Activated naive CD4-positive, alpha-beta T cell treated with anti-CD3 and anti-CD28 coated beads for 36 hours (primary cell): ENCODE data around the gene C1orf116. TPM values are rescaled to one million over a fixed set of nuclear protein-coding genes. Genes with fewer than 3 reads are reported as not detected.

Experiments
- CTCF ChIA-PET: fragments of 350-600 bp; sonication (Branson Sonifier 250); formaldehyde crosslinking; loops from one replicate; lab custom pipeline; 2021; ENCODE audit warnings: antibody characterized with exemption; lab: Charles Lee
- DNase-seq: peaks from one replicate; pipeline ENCODE4 v3.0.0-alpha.2; 2020
- H3K27ac Mint-ChIP-seq: one replicate; pipeline ENCODE4 v1.8.0; 2021; ENCODE audit warnings: mild to moderate bottlenecking, mixed read lengths
- H3K27me3 Mint-ChIP-seq: one replicate; pipeline ENCODE4 v1.8.0; 2021; ENCODE audit warnings: low read depth, mixed read lengths
- H3K36me3 Mint-ChIP-seq: one replicate; pipeline ENCODE4 v1.8.0; 2021; ENCODE audit warnings: low read depth, mixed read lengths
- H3K4me1 Mint-ChIP-seq: one replicate; pipeline ENCODE4 v1.8.0; 2021; ENCODE audit warnings: low read depth, mixed read lengths
- H3K4me3 Mint-ChIP-seq: one replicate; pipeline ENCODE4 v1.8.0; 2021; ENCODE audit warnings: mild to moderate bottlenecking, moderate library complexity, mixed read lengths
- H3K9me3 Mint-ChIP-seq: one replicate; pipeline ENCODE4 v1.8.0; 2021; ENCODE audit warnings: mixed read lengths
- intact Hi-C: fragments of 100-400 bp; cut with micrococcal nuclease; formaldehyde crosslinking; loops from one replicate; pipeline ENCODE4 v1.15.1; 2023
- total RNA-seq, 2 experiments: library from RNA; stranded (reverse); gene quantifications; one replicate each; pipeline ENCODE4 v1.2.3, GENCODE V29; 2021

C1orf116 gene
- not detected for total RNA-seq

GRCh38 chr1:207032528-207033017, at the start of gene C1orf116:
C1orf116 (minus strand) TSS chr1:207032756; CDS start chr1:207027598, 5,158 bp downstream.
- CTCF ChIA-PET = interaction anchor here (1.1 to 1.4 kb wide), 3 partner anchors 10 to 27 kb away, joined by 3 to 5 read pairs (median 4); no protein-coding TSS in a partner anchor
- no peak within 1 kb of the TSS for H3K4me3 Mint-ChIP-seq
- H3K27me3 Mint-ChIP-seq = peaks cover 24% of the 10 kb centered on the region
- no peak for DNase-seq
- H3K4me1 Mint-ChIP-seq = no peaks in the 10 kb centered on the region
- H3K9me3 Mint-ChIP-seq = no peaks in the 10 kb centered on the region
- intact Hi-C loops = no loop called here
- no peak within 1 kb of the TSS for H3K27ac Mint-ChIP-seq
- H3K36me3 Mint-ChIP-seq = no peaks in the 10 kb centered on the region

- H3K27me3 Mint-ChIP-seq = no peaks in the 10 kb centered on the region
These were observed 49.2 kb upstream of the C1orf116 start for GRCh38 chr1:207081806-207082205.

GRCh38 chr1:207081088-207081487, 48.5 kb upstream of the C1orf116 start:
- H3K27ac Mint-ChIP-seq = no peak overlapping the region
- intact Hi-C loops = loop anchor here (5.0 kb wide), 1 partner anchor 101 kb away; no protein-coding TSS in a partner anchor
- no peaks in the 10 kb centered on the region for H3K27me3 Mint-ChIP-seq
- H3K36me3 Mint-ChIP-seq = no peaks in the 10 kb centered on the region
- no peak overlapping the region for H3K4me3 Mint-ChIP-seq
- peaks cover 8% of the 10 kb centered on the region for H3K4me1 Mint-ChIP-seq
- no peaks in the 10 kb centered on the region for H3K9me3 Mint-ChIP-seq
- CTCF ChIA-PET = interaction anchor here (0.6 to 8.4 kb wide), 5 partner anchors 10 to 419 kb away, joined by 3 to 70 read pairs (median 3); partner anchors contain the start of gene PFKFB2
- no peak for DNase-seq

More at GRCh38 chr1:207081806-207082205, 49.2 kb upstream of the C1orf116 start:
- intact Hi-C loops = loop anchor here (5.0 kb wide), 1 partner anchor 100 kb away; no protein-coding TSS in a partner anchor
- H3K27ac Mint-ChIP-seq = no peak overlapping the region
- peaks cover 8% of the 10 kb centered on the region for H3K4me1 Mint-ChIP-seq
- H3K4me3 Mint-ChIP-seq = no peak overlapping the region
- no peaks in the 10 kb centered on the region for H3K9me3 Mint-ChIP-seq
- no peaks in the 10 kb centered on the region for H3K36me3 Mint-ChIP-seq
- DNase-seq = no peak
- CTCF ChIA-PET = interaction anchor here (1.3 to 8.4 kb wide), 2 partner anchors 320 to 324 kb away, joined by 3 to 70 read pairs; no protein-coding TSS in a partner anchor

GRCh38 chr1:207079706-207080241, 47.2 kb upstream of the C1orf116 start:
- no peak for DNase-seq
- peaks cover 4% of the 10 kb centered on the region for H3K4me1 Mint-ChIP-seq
- H3K36me3 Mint-ChIP-seq = no peaks in the 10 kb centered on the region
- no peaks in the 10 kb centered on the region for H3K9me3 Mint-ChIP-seq
- H3K4me3 Mint-ChIP-seq = no peak overlapping the region
- CTCF ChIA-PET = interaction anchor here (0.6 to 8.4 kb wide), 7 partner anchors 8 to 441 kb away, joined by 3 to 70 read pairs (median 6); no protein-coding TSS in a partner anchor
- intact Hi-C loops = loop anchor here (2.0 to 5.0 kb wide), 3 partner anchors 72 to 145 kb away; no protein-coding TSS in a partner anchor
- H3K27me3 Mint-ChIP-seq = no peaks in the 10 kb centered on the region
- H3K27ac Mint-ChIP-seq = no peak overlapping the region

GRCh38 chr1:207078578-207079132, 46.1 kb upstream of the C1orf116 start:
- intact Hi-C loops = loop anchor here (1.0 to 5.0 kb wide), 3 partner anchors 71 to 344 kb away; no protein-coding TSS in a partner anchor
- Mint-ChIP-seq H3K4me3 (no peak overlapping the region), H3K27me3 (no peaks in the 10 kb centered on the region), H3K27ac (no peak overlapping the region), H3K9me3 (no peaks in the 10 kb centered on the region), H3K4me1 (no peaks in the 10 kb centered on the region), H3K36me3 (no peaks in the 10 kb centered on the region)
- no peak for DNase-seq
- CTCF ChIA-PET = interaction anchor here (0.6 to 8.4 kb wide), 12 partner anchors 7 to 421 kb away, joined by 3 to 70 read pairs (median 4); partner anchors contain the start of gene PFKFB2

GRCh38 chr1:207077470-207078377, 45.2 kb upstream of the C1orf116 start:
- DNase-seq = peak; percentile 82
- no peaks in the 10 kb centered on the region for H3K27me3 Mint-ChIP-seq
- H3K27ac Mint-ChIP-seq = no peak overlapping the region
- H3K4me1 Mint-ChIP-seq = no peaks in the 10 kb centered on the region
- no peaks in the 10 kb centered on the region for H3K9me3 Mint-ChIP-seq
- CTCF ChIA-PET = interaction anchor here (0.8 to 8.4 kb wide), 10 partner anchors 17 to 422 kb away, joined by 3 to 70 read pairs (median 4); partner anchors contain the start of gene PFKFB2
- no peak overlapping the region for H3K4me3 Mint-ChIP-seq
- intact Hi-C loops = loop anchor here (1.0 to 5.0 kb wide), 4 partner anchors 27 to 343 kb away; no protein-coding TSS in a partner anchor
- no peaks in the 10 kb centered on the region for H3K36me3 Mint-ChIP-seq

GRCh38 chr1:207077012-207077411, 44.5 kb upstream of the C1orf116 start:
- Mint-ChIP-seq H3K27ac (no peak overlapping the region), H3K9me3 (no peaks in the 10 kb centered on the region), H3K4me1 (peaks cover under 1% of the 10 kb centered on the region), H3K27me3 (no peaks in the 10 kb centered on the region), H3K36me3 (no peaks in the 10 kb centered on the region), H3K4me3 (no peak overlapping the region)
- CTCF ChIA-PET = interaction anchor here (0.7 to 5.2 kb wide), 3 partner anchors 28 to 97 kb away, joined by 3 to 24 read pairs (median 3); no protein-coding TSS in a partner anchor
- no peak for DNase-seq
- intact Hi-C loops = loop anchor here (1.0 to 5.0 kb wide), 2 partner anchors 27 to 70 kb away; no protein-coding TSS in a partner anchor

GRCh38 chr1:207076181-207076955, 43.8 kb upstream of the C1orf116 start:
- no peak overlapping the region for H3K4me3 Mint-ChIP-seq
- no peaks in the 10 kb centered on the region for H3K27me3 Mint-ChIP-seq
- H3K36me3 Mint-ChIP-seq = no peaks in the 10 kb centered on the region
- intact Hi-C loops = loop anchor here (5.0 kb wide), 1 partner anchor 69 kb away; no protein-coding TSS in a partner anchor
- no peak overlapping the region for H3K27ac Mint-ChIP-seq
- no peaks in the 10 kb centered on the region for H3K9me3 Mint-ChIP-seq
- CTCF ChIA-PET = interaction anchor here (0.6 to 5.2 kb wide), 11 partner anchors 13 to 329 kb away, joined by 3 to 24 read pairs (median 3); partner anchors contain the start of gene PFKFB2
- DNase-seq = no peak
- peaks cover 6% of the 10 kb centered on the region for H3K4me1 Mint-ChIP-seq

GRCh38 chr1:207073906-207074820, 41.6 kb upstream of the C1orf116 start:
- Mint-ChIP-seq H3K4me1 (peaks cover 28% of the 10 kb centered on the region), H3K9me3 (no peaks in the 10 kb centered on the region), H3K36me3 (no peaks in the 10 kb centered on the region), H3K4me3 (no peak overlapping the region), H3K27me3 (no peaks in the 10 kb centered on the region), H3K27ac (no peak overlapping the region)
- CTCF ChIA-PET = interaction anchor here (0.7 to 5.2 kb wide), 5 partner anchors 10 to 372 kb away, joined by 3 to 24 read pairs (median 4); no protein-coding TSS in a partner anchor
- DNase-seq = no peak
- intact Hi-C loops = no loop called here

- no peak overlapping the region for H3K27ac Mint-ChIP-seq
- CTCF ChIA-PET = interaction anchor here (1.5 to 5.2 kb wide), 4 partner anchors 8 to 137 kb away, joined by 3 to 24 read pairs (median 10); no protein-coding TSS in a partner anchor
- no peak for DNase-seq
- H3K4me1 Mint-ChIP-seq = peaks cover 32% of the 10 kb centered on the region
- peaks cover 2% of the 10 kb centered on the region for H3K36me3 Mint-ChIP-seq
- intact Hi-C loops = no loop called here
- H3K4me3 Mint-ChIP-seq = no peak overlapping the region
- no peaks in the 10 kb centered on the region for H3K27me3 Mint-ChIP-seq
- no peaks in the 10 kb centered on the region for H3K9me3 Mint-ChIP-seq
These were observed 39.7 kb upstream of the C1orf116 start for GRCh38 chr1:207072233-207072632.
